GM21367 (cell line): ENCODE results near the gene LYRM1.

Experiments used
- ATAC-seq: cut with Tn5 transposase; IDR thresholded peaks from one replicate; pipeline ENCODE4 v1.9.1; 2021; ENCODE audit not compliant: unreplicated experiment

Gene LYRM1

DNA sequence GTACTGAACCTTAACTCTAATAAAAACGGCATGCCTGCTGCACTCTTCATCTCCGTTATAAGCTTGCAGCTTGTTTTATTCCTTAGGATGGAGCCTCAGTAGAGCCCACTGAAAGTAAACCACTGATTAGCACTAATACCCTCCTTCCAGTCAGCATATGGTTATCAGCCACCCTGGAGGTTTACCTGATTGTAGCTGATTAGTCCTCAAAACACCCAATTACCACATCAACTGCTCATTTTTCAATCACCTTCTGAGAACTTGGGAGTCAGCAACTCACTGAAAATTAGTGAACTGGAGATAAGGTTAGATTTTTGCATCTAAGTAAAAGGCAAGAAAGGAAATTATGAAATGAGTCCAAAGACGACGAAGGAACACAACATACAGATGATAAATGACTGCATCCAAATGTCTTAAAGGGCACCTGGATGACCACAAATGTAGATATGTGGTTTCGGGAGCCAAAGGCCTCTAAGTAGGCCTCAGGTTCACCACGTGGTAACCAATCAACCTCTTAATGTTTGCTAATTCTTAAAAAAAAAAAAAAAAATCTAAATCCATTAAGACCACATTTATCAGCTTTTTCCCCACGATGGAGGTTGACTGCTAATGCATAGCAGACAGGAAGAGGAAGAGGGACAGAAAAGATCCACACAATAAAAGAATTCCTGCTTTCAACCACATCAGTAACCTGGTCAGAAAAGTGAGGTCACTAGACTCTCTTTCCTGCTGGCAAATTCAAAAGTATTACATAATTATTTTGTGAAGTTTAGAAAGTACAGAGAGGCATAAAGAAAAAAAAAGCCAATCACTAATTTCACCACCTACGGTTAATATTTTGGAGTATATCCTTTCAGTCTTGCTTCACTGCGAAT, 28.4 kb upstream of the LYRM1 start:
- ATAC-seq: no peak

DNA sequence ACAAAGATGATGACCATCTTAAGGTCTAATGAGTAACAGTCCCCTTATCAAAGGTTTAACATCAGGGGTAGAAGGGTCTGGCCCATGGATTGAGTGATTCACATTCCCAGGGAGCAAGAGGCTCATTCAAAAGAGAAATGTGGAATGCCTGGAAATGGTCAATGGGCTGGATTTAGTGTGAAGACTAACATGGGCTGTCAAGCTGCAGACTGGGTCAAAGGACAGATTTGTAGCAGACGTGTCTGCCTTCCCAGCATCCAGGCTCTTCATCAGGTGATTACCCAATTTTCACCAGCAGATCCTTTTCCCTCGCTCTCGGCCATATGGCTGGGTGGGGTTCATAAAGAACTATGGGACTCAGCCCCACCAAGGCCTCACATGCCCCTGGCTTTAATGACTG, 27.2 kb upstream of the LYRM1 start:
- ATAC-seq: no peak

DNA sequence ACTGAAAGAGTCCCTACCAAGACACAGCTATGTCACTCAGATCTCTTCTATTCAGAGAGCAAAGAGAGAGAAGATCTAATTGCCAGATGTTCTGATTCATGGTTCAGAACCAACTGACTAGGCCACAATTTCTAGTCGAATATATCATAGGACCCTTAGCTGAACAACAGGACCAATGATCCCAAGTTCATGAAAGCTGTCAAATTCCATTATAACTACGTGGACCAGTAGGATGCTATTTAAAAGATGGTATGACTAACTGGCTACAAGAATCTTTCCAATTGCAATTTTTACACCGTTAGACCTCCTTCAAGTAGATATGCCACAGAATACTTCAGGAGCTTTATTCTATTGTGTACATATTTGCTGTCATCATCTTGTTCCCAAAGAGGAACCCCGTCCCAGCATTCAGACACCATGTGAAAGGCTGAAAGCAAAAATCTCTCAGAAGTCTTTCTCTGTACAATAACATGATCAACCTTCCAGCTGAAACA, 26.4 kb upstream of the LYRM1 start:
- ATAC-seq: no peak

DNA sequence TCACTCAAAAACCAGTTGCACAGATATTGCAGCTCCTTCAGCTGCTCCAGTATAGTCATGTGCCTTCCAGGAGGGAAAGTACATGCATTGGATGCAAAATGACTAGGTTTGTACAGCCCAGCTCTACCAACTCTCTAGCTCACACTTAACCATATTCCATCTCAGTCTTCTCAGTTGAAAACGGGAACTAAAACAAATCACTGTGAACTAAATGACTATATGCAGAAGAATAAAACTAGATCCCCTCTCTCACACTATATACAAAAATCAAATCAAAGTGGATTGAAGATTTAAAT, 25.3 kb upstream of the LYRM1 start:
- ATAC-seq: no peak

DNA sequence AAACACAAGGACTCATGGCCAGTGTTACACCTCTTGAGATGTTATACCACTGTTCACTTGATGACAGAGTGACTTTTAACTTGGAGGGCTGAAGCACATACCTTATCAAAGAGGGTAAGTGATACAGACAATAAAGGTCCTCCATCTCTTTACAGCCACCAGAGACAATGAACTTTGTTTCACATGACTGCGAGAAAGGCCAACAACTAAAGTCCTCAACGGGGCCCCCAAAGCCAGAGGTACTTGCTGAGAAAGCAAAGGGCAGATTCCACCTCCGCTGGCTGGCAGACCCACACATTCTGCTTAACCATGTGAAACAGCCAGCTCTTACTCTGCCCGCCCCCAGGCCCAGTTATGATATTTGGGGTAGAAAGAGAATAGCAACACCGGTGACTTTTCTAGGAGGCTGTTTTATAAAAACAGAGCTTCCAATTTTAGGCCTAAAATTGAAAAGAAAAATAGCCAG, 21.9 kb upstream of the LYRM1 start:
- ATAC-seq: no peak

DNA sequence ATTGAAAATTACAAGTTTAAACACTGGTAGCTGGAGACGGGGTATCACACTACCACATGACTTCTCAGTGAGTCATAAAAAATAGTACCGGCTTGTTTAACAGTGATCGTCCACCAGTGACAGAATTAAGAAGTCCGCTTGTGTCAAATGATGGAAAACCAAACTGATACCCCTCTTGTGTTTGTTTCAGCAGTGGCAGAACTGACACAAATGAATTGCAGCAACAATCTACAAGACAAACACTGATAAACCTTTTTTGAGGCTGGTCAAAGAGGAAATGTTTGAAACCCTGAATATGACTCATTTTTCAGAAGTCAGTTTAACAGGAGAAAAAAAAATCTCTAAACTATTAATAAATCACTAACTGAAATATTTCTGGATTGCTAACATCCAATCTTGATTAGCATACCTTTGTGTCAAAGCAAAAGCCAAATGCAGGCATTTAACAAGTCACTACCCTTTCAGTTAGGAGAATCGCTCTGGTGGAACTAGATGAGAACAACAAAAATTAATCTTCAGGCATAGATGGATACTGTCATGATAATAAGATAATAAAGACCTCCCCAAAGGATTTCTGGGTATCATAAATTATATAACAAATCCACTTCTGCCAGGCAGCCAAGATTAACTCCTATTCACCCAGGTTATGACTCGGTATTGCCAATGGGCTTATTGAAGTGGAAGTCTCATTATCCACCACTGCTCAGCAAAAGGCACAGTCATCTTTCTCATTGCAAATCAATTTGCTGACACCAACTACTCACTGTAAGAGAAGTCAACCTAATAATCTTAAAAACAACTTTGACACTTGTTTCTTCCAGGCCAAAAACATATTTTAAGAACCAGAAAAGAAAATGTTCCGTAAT, 21.2 kb upstream of the LYRM1 start:
- ATAC-seq: no peak

DNA sequence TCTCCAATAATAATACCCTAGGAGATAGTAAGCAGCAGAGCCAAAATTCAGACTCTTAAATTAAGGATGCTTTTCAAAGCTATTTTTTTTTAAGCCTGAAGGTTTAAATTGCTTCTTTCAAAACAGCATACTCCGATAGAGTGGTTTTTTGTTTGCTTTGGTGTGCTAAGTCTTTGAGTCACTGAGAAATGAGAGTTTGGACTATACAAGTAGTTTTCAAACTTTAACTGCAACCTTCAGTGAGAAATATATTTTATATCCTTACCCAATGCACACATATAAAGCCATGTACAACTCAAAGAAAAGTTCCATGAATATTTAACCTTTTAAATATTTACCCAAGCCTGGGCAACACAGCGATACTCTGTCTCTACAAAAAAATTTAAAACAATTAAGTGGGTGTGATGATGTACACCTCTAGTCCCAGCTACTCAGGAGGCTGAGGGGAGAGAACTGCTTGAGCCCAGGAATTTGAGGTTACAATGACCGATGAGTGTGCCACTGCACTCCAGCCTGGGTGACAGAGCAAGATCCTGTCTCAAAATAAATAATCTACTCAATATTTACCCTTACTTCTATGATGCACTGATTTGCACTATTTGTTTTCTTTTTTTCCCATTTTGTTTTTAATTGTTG, 19.6 kb upstream of the LYRM1 start:
- no peak for ATAC-seq

DNA sequence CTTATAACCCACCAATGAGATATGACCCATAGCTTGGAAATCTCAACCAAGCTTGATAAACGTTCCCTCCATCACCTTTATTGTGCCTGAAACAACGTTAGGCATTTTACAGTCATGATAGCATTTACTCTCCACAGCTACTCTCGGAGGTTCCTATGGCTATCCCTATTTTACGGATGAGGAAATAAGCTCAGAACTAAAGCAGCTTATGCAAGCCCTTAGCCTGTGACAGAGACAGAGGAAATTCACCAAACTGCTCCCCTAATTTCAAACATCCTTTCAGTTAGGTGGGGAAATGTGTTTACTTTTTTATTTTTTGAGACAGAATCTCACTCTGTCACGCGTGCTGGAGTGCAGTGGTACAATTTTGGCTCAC, 19.1 kb upstream of the LYRM1 start:
- ATAC-seq: no peak

DNA sequence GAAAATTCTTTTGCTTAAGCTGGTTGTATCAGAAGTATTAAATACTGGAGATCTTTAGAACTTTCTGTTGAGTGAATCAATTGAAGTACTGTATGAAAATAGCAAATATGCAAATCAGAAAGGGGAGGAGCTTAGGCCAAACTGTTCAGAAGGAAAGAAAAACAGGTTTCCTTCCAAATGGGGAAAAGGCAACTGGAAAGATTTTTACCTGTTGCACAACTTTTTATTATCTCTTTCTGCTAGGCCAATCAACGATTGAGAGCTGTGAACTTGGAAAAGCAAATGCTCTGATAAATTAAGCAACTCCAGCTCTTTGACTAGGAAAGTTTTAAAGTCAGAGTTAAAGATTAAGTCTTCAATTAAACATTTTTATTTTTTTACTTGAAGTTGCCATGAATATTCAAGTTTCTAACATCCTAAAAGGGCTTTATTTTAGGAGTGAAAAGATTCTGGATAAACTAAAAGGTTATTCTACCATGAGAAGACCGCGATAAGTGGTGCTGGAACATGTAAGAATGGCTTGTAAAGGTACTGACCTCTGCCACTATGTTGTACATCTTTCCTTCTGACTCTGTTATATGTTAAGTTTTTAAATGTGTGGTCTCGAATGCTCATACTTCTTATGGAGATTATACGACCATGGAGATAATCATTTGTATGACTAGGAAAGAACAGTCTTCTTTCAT, 16.9 kb upstream of the LYRM1 start:
- ATAC-seq: no peak

DNA sequence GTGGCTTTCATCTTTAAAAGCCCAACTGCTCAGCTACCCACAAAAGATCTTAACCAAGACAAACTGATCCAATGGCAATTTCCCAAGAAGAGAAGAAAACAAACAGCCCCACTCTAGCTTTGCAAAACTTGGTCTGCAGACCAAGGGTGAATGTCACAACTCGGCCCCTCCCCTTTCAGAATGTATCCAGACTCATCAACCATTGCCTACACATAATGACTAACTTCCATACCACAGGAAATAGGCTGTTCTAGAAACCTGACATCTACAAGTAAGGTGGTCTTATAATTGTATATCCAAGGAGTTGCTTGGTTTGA, 16.4 kb upstream of the LYRM1 start:
- ATAC-seq: no peak

DNA sequence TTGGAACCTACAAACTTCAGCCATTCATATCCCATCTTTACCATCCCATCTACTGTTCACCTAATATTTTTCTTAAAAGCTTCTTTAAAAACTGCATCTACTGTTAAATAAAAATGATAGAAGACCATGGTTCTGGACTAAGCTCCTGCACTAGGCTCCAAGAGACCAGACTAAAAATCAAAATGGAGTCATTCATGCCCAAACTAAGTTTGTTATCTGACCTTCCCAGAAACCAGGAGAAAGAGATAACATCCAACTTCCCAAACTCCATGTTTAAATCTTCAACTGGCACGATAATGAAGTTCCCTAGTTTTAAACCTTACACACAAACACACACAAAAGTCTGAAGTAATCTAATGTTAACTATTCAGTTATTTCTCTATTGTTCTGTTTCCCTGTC, 14.3 kb upstream of the LYRM1 start:
- no peak for ATAC-seq

DNA sequence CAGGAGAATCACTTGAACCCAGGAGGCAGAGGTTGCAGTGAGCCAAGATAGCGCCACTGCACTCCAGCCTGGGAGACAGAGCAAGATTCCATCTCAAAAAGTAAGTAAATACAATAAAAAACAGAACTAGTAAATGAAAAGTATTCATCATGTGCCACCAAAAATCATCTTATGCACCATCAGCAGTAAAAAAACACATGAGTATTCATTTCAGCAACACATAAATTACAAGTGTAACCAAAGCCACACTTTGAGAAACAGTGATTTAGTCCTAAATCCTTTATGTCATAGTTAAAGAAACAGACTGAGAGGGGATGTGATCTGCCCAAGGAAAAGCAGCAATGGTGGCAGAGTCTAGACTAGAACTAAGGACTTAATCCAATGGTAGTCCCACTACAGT, 13.4 kb upstream of the LYRM1 start:
- no peak for ATAC-seq

DNA sequence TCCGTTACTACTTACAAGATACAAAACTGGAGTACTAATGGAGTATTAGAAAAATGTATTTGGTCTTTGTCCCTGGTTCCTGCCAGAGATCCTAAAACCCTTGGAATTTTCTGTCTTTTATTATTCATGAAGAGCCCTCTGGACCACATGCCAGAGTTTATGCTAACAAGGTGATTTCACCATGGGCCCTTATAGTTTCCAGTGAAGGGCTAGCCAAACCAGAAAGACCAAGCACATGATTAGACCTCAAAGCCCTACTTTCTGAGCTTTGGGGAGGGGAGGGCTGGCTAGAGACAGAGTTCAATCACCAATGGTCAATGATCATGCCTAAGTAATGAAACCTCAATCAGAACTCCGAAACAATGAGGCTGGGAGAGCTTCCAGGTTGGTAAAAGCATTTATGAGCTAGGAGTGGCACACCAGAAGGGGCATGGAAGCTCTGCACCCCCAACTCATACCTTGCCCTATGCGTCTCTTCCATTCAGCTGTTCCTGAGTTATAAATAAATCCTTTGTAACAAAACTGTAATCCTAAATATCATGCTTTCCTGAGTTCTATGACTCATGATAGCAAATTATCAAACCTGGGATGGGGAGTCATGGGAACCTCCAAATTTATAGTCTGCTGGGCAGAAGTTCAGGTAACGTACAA, 10.8 kb upstream of the LYRM1 start:
- no peak for ATAC-seq

DNA sequence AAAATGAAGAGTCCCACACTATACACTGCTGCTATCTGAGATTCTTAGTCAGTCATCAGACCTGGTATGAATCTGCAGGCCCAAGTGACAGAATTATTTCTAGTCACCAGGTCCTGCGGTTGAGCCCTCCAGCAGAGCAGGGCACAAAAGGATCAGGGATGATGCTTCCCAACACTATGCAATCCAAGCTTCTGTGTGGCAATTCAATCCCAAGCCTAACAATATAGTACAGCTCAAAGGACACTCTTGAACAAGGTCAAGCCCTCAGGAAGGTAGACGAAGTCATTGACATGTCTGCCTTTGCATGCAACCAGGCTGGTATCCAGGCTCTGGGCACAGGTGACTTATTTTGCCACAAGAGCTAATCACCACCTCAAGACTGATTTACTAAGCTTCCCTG, 6.2 kb upstream of the LYRM1 start:
- no peak for ATAC-seq

DNA sequence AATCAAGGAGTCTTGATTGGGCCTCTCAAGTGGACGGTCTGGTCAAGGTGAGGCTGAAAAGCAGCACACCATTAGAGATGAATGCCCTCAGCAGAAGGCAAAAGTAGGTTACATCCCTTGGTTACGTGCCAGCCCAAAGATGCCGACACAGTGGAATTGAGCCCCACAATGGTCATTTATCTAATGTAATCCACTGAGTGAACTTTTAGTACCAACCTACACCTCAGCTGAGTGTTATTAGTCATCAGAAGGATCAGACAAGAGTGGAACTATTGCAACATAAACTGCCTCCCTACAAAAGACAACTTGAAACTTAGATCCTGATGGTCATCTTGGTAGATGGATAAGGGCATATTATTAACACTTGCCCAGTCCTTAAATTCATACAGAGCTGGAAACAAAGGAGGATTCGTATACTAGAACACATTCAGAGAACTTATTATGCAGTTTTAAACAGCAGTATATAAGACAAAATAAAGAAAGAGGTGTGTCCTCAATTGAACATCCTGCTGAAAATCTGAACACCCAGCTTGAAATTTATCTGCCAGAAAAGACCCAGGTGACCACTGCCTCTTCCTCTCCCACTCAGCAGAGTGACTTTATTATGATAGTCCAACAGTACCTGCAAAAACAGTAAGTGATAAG, 3.2 kb upstream of the LYRM1 start:
- ATAC-seq: no peak

DNA sequence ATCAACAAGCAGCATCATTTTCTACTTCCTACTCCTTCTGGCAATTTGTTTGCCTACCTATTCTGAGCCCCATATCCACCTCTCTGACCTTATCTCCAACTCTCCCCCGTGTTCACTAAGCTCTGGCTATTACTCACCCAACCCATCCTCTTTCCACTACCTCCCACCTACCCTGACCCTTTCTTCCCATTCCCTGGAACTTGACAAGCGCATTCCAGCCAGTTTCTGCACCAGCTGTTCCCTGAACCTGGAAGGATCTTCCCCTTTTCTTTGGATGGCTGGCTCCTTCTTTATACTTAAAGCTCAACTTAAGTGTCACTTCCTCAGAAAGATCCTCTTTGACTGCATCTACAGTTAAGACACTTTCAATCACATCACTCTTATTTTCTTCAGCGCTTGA, 2.6 kb upstream of the LYRM1 start:
- ATAC-seq: no peak

DNA sequence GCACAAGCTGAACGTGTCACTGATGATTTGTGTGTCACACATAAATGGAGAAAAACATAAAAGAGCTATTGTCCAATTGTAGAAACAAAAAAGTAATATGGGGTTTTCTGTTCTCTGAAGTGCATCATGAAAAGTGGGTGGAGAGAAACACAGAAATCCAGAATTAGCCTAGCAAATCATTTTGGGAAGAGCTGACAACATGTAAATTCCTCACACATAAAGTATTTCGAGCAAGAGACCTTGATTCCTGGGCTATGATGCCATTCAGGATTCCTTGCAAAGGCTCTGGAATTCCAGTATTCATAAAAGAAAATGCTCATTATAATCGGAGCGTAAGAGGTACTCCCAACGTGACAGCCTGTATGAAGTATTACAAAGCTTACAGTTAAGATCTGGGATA, 1.5 kb upstream of the LYRM1 start:
- no peak for ATAC-seq

DNA sequence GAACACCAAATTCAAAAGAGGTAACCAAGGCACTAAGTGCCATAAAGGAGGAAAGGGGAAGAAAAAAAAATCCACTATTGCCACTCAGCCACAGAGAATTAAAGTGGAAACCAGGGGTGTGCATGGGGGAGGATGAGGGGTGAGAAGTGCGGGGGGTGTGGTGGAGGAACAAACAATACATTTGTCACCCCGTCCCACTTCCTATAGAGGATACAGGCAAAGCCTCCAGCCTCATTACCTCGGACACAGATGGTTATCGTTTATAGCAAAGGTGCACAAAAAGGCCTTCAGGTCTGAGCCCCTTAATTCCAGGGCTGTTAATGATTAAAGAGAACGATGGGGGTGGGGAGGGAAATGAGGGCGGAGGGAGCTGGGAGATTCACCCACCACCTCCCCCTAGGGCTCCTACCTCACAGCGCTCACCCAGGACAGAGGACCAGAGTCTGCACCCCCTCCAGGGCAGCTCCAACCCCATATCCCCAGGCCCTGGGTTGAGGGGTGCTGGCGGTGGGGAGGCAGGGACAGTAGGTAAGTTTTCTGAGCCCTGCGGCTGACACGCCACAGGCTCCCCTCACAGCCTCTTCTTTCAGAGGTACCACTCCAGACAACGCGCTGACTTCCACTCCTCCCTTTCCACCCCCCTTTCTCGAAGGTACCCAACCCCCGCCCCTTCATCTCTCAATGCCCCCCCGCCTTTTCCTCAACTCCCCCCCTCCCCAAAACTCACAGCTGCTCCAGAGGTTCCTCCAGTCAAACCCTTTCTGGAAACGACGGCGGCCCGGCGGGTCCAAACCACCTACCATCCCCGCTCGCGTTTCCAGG, 883 bp upstream of the LYRM1 start:
- no peak for ATAC-seq

DNA sequence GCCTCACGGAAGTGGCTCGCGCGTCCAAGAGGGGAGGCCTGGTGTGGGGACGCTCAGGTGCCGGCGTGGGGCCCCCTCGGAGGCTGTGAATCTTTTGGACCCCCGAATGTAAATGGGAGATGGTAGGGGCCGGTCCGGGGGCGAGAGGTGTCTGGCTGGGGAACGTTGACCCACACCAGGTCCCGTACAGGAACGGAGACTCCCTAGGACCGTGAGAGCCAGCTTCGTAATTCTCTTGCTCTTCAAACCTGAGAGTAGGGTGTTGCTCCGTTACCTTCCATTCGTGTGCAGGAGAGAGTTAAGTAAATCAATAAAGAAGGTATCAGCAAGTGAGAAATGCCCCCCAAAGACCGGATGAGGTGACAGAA, 481 bp downstream of the LYRM1 start:
- ATAC-seq: no peak
